ENCODE measurements around the gene STK25.
"Not testable (repeated sequence)": the region's sequence is repeated elsewhere in the genome, so short reads cannot be mapped to it uniquely, and the experiment has no call there.

STK25 gene

DNA sequence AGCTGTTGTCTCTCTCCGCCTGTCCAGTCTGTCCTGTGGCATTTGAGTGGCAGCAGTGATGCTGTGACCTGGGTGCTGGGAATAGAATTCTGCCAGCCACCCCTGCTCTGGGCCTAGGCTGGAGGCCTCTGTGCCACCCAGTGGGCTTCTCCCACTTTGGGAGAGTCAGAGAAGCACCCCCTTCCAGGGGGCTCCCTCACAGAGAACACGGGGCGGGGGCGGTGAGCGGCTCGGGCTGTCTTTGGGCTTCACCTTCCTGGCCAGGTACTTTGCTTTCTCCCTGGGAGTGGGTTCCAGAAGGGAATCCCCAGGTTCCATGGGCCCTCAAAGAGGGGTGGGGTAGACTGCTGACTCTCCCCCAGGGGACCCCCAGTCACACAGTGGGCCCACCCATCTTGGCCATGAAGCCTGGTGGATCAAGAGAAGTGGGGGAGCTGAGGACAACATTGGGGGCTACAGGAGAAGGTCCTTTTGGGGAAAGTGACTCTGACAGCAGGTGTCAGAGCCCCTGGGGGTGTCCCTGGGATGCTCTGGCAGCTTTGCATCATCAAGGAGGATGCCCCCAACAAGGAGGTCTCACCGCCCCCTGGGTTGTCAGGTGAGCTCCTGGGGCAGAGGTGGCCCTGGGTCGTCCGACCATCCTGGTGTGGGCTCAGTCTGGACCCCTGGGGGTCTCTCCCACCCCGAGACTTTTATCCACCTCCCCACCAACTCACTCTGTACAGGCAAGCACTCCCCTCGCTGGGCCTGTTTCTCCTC is 31.4 kb upstream of the STK25 start:
- no peak for DNase-seq

GRCh38 chr2:241538838-241539615 is 30.6 kb upstream of the STK25 start:
- DNase-seq = no peak

DNA sequence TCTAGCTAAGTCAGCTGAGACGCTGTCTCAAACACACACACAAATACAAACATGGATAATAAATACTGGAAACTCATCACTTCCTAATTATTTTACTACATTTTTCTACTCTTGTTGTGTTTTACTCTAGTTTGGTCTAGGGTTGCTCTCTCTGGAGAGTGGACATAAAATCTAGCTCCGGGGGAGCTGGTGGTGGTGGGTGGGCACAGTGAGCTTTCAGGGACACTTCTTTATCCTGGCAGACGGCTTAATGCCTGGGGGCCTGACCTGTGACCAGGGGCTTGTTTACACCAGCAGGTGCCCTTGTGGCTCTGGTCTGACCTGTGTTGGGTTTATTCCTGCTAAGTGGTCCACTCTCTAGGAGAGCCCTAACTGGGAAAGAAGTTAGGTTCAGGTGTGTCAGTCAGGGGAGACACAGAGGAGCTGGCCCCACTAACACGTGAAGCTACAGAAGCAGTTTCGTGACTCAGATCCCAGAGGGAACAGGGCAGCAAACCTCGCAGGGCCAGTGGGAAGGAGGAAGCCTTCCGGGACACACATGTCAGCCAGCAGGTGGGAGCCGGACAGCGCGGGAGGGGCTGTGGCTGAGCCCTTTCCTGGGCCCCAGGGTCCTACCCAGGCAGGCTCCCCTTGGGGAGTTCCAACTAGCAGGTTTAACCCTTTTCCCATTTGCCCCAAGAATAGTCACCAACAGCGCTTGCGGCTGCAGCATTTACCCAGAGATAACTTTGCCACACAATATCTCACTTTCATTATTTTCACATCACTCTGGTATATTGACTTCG is 27.7 kb upstream of the STK25 start:
- no peak for DNase-seq

DNA sequence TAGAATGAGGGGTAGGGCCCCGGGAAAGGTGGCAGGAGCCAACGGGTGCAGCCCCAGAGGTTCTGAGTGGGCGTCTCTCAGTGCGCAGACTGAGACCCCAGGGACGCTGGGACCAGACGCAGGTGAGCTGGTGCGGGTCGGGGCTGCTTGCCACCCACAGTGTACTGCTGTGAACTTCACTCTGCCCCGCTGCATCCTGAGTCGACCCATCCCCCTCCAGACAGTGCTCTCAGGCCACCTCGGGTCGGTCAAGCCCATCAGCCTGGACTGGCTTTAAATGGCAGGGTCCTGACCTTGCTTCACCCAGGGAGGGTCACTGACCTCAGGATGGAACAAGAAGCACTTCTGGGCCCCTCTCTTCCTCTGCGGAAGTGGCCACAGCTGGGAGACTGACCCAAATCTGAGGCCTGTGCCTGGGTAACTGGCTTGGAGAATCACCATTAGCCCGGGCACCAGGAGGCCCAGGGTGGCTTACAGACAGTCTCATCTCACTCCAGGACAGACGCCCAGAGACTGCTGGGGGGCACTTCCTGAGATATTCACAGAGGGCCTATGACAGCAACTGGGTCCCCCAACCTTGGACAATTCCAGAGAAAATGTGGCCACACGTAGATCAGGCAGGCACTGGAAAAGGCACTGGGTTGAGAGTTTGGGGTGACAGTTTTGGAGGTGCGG is 26.5 kb upstream of the STK25 start:
- DNase-seq = no peak

DNA sequence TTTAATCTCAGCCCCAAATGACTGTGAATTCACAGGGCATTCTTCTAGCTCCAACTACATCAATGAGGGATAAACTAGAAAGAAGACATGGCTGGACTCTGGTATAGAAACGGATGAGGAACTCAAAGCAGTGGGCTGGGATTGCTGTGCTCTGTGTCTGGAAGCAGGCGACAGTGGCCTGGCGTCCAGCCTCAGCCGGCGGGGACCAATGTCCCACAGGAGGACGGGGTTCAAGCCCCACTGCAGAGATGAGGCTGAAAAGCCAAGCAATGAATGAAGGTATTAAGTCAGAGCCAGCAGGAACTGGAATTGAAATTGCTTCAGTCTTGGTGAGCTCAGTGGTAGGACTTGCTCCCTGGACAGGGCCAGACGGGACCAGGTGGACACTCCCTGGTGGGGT is 25.9 kb upstream of the STK25 start:
- DNase-seq = no peak

DNA sequence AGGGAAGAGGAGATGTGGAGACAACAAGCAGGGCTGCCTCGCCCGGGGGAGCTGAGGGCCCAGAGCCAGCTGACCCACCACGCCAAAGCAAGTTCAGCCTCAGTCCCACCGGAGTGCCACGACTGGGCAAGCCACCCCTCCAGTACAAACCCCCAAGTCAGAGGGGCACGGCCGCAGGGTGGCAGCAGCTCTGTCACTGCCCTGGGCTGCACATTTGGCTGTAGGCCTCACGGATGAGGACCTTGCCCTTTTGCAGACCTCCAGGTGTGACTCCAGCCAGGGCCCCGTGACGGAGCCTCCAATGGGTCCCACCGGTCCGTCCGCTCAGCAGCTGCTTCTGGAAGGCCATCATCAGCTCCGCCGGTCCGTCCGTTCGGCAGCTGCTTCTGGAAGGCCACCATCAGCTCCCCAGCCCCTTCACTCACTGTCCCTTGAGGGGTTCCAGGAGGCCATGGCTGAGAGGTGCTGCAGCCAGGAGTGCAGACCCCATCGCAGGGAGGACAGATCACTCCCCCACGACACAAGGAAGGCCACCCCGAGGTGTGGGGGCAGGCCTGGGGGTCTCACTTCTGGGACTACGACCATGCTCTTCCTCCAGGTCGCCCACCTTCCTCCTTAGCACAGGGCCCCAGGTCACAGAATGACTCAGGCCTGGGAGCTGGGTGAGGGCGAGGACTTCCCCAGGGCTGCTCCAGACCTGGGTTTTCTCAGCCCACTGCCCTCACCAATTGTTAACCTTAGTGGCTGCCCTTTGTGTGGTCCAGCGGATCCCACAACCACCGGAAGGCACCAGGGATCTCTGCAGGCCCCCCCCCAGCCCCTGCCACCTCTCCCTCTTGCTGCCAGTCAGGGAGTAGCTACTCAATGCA is 24.6 kb upstream of the STK25 start:
- no peak for DNase-seq

DNA sequence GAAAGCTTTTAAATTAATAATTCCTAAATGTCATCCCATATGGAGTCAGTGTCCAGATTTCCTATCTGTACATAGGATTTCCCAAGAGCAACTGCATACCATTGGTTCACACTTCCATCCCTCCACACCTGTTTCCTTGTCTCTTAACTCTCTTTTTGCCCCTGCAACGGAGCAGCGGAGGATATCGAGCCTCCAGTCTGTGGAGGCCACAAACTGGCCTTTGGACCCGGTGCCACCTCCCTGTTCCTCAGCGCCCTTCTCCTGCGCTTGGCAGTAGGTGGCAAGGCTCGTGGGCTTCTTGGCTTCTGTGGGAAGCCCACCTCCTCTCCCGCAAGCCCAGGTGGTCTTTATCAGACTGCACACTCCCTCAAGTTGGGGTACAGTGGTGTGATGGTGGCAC is 23.8 kb upstream of the STK25 start:
- no peak for DNase-seq

DNA sequence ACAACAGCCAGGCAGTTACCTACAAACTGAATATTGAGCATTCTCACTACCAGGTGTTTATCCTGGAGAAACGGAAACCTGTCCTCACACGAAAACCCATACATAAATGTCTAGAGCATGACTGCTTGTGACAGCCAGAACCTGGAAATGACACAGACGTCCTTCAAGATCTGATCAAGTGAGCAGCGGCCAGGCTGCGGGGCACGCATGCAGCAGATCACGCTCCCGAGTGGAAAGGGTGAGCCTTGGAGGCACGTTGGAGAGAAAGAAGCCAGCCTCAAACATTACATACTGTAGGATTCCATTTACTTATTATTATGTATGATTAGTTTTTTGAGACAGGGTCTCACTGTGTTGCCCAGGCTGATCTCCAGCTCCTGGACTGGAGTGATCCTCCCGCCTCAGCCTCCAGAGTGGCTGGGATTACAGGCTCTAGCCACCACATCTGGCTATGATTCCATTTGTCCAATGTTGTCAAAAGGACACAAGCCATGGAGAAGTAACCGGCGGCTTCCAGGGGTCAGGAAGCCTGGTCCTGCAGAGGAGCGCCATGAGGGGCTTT is 22.9 kb upstream of the STK25 start:
- DNase-seq = no peak

DNA sequence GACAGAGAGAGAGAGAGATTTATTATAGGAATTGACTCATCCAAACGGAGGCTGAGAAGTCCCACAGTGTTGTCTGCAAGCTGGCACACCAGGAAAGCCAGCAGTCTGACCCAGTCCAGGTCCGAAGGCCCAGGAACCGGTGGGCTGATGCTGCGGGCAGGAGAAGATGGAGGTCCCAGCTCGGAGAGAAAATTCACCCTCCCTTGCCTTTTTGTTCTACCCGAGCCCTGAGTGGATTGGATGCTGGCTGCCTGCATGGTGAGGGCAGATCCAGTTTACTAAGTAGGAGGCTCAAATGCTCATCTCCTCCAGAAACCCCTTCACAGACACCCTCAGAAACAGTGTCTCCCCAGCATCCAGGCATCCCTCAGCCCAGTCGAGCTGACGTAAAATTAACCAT is 22.2 kb upstream of the STK25 start:
- DNase-seq = no peak

- not testable (repeated sequence) for DNase-seq
Measured at GRCh38 chr2:241525818-241526780, 17.7 kb upstream of the STK25 start.

DNA sequence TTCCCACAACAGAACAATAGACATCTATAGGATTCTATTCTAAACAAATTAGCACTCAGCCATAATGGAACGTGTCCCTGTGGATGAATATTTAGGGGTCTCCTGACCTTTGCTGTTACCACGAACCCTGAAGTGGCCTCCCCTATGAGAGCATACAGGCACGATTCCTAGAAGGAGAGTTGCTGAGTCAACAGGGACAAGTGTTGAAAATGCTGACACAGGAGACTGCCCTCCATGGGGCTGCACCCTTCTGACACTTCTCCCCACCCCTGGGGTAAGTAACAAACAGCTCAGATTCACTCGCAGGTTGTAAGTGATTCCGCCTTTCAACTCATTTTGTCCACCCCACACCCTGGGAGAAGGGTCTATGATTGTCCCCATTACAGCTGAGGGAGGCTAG is 14.1 kb upstream of the STK25 start:
- DNase-seq = no peak

- DNase-seq = no peak
Measured at GRCh38 chr2:241519669-241520068, 11.3 kb upstream of the STK25 start.

DNA sequence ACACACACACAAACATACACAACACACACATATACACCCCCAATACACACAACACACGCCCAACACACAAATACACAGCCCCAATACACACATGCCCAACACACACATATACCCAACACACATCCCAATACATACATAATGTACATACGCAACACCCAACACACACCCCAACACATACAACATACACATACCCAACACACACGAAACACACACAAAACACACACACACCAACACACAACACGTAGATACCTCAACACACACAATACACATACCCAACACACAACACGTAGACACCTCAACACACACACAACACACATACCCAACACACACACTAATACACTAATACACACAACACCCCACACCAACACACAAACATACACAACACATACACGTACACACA is 8.9 kb upstream of the STK25 start:
- no peak for DNase-seq

GRCh38 chr2:241516520-241516965 is 8.2 kb upstream of the STK25 start:
- no peak for DNase-seq

DNA sequence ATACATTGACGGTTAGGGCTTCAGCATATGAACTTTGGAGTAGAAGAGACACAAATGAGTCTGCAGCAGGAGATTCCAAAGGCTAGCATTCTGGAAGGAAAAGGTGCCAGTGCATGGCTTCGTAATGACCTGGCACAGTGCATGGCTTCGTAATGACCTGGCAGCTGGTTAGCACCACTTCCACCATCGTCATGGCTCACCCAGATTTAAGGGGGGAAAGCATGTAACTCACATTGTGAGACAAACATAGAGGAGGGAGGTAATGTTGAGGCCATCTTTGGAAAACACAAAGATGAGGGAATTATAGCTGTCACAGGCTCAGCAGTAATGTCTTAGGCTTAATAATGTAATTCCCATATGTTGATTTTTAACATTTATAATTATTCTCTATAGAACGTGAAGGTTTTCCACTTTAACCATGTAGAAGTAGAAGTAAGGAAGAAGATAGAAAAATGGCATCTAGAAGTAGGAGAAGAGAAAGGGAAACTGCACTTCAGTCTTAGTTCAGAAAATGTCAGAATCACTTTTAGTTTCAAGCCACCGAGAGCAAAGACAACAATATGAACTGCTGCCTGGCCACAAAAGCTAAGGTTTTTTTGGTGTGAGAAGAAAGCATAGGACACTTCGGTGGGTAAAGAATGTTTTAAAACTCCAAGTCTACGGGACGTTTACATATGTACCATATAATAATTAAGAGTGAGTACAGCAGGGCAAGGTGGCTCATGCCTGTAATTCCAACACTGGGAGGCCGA is 6.8 kb upstream of the STK25 start:
- DNase-seq = no peak

- no peak for DNase-seq
Measured at GRCh38 chr2:241514553-241514952, 6.2 kb upstream of the STK25 start.

- DNase-seq = no peak
Measured at GRCh38 chr2:241511091-241511741, 2.8 kb upstream of the STK25 start.

GRCh38 chr2:241509155-241509784 is 886 bp upstream of the STK25 start:
- no peak for DNase-seq

Measured in CD4-positive, alpha-beta T cell treated with Interleukin-4 for 1 hour (primary cell).